Renal cortical epithelial cell (primary cell): ENCODE results near the gene CAPNS1. TPM values are rescaled to one million over a fixed set of nuclear protein-coding genes. Genes with fewer than 3 reads are reported as not detected.
"Not testable (repeated sequence)": the region's sequence is repeated elsewhere in the genome, so short reads cannot be mapped to it uniquely, and the experiment has no call there.

Experiments
- DNase-seq: peaks from one replicate; pipeline ENCODE4 v3.0.0-alpha.2; 2011; ENCODE audit warnings: low read depth
- total RNA-seq: library from RNA; depleted of rRNA; stranded (reverse); fragments of >200 nt; gene quantifications from 2 replicates; pipeline ENCODE4 v1.2.3, GENCODE V29; 2014

The CAPNS1 gene
- total RNA-seq, 1 donor from 2014 or later = 474 TPM

GRCh38 chr19:36151144-36152018, 11.5 kb downstream of the CAPNS1 start:
- DNase-seq = no peak

- DNase-seq = no peak
Measured at GRCh38 chr19:36152019-36152351, 12.1 kb downstream of the CAPNS1 start.

- no peak for DNase-seq
Measured at GRCh38 chr19:36152352-36153091, 12.7 kb downstream of the CAPNS1 start, which contains the start of gene COX7A1. Gene COX7A1, minus strand, starts transcription at chr19:36152447. Its CDS starts 40 bp downstream, at chr19:36152407.

GRCh38 chr19:36153126-36153525, 13.3 kb downstream of the CAPNS1 start:
- no peak for DNase-seq

- no peak for DNase-seq
Measured at GRCh38 chr19:36160821-36161596, 21.1 kb downstream of the CAPNS1 start.

- no peak for DNase-seq
Measured at GRCh38 chr19:36163813-36164212, 23.9 kb downstream of the CAPNS1 start.

GRCh38 chr19:36169084-36169760, 29.4 kb downstream of the CAPNS1 start:
- DNase-seq = no peak

- no peak for DNase-seq
Measured at GRCh38 chr19:36172852-36173251, 33.0 kb downstream of the CAPNS1 start.

- not testable (repeated sequence) for DNase-seq
Measured at GRCh38 chr19:36173846-36174245, 34.0 kb downstream of the CAPNS1 start.

GRCh38 chr19:36179077-36179476, 39.2 kb downstream of the CAPNS1 start:
- DNase-seq = not testable (repeated sequence)

GRCh38 chr19:36182612-36183244, 42.9 kb downstream of the CAPNS1 start:
- DNase-seq = no peak

GRCh38 chr19:36183245-36183628, 43.4 kb downstream of the CAPNS1 start:
- DNase-seq = no peak

- not testable (repeated sequence) for DNase-seq
Measured at GRCh38 chr19:36186722-36187121, 46.9 kb downstream of the CAPNS1 start.

GRCh38 chr19:36196249-36196648, 56.4 kb downstream of the CAPNS1 start:
- DNase-seq = no peak

- DNase-seq = no peak
Measured at GRCh38 chr19:36198119-36198518, 58.3 kb downstream of the CAPNS1 start.

Other genes with a start within 250 kb of the CAPNS1 start
- gene NFKBID, start 239.5 kb upstream of the CAPNS1 start, total RNA-seq = 4.2 and 8.7 TPM in 2 replicates
- gene HCST, start 237.5 kb upstream of the CAPNS1 start, total RNA-seq = not detected in 2 replicates
- gene TYROBP, start 231.8 kb upstream of the CAPNS1 start, total RNA-seq = not detected in 2 replicates
- gene LRFN3, start 203.7 kb upstream of the CAPNS1 start, total RNA-seq = 0.52 and 6.3 TPM in 2 replicates
- 9.4 and 10.4 TPM in 2 replicates for gene SDHAF1, start 144.9 kb upstream of the CAPNS1 start, total RNA-seq
- gene SYNE4, start 131.3 kb upstream of the CAPNS1 start, total RNA-seq = 1.0 and 4.5 TPM in 2 replicates
- gene ALKBH6, start 125.9 kb upstream of the CAPNS1 start, total RNA-seq = 10.6 and 11.8 TPM in 2 replicates
- 1.2 and 15.2 TPM in 2 replicates for gene CLIP3, start 107.2 kb upstream of the CAPNS1 start, total RNA-seq
- 3.3 and 3.5 TPM in 2 replicates for gene THAP8, start 85.8 kb upstream of the CAPNS1 start, total RNA-seq
- 0.70 and 3.0 TPM in 2 replicates for gene WDR62, start 85.2 kb upstream of the CAPNS1 start, total RNA-seq
- not detected in 2 replicates for gene OVOL3, start 28.9 kb upstream of the CAPNS1 start, total RNA-seq
- 38.2 and 49.5 TPM in 2 replicates for gene POLR2I, start 25.2 kb upstream of the CAPNS1 start, total RNA-seq
- gene TBCB, start 24.6 kb upstream of the CAPNS1 start, total RNA-seq = 228 and 291 TPM in 2 replicates
- 1.1 and 2.8 TPM in 2 replicates for gene COX7A1, start 12.4 kb downstream of the CAPNS1 start, total RNA-seq
- gene ZNF565, start 74.6 kb downstream of the CAPNS1 start, total RNA-seq = 5.0 and 7.9 TPM in 2 replicates
- gene ZNF146, start 75.0 kb downstream of the CAPNS1 start, total RNA-seq = 126 and 190 TPM in 2 replicates
- gene ZFP14, start 239.1 kb downstream of the CAPNS1 start, total RNA-seq = 2.1 and 5.5 TPM in 2 replicates